Islet precursor cell (in vitro differentiated cells): Measurements from ENCODE around the gene CHMP2A.
"Not testable (repeated sequence)": the region's sequence is repeated elsewhere in the genome, so short reads cannot be mapped to it uniquely, and the experiment has no call there.

Source experiments
- DNase-seq: peaks from one replicate; pipeline ENCODE4 v3.0.0-alpha.2; 2018

Gene CHMP2A

DNA sequence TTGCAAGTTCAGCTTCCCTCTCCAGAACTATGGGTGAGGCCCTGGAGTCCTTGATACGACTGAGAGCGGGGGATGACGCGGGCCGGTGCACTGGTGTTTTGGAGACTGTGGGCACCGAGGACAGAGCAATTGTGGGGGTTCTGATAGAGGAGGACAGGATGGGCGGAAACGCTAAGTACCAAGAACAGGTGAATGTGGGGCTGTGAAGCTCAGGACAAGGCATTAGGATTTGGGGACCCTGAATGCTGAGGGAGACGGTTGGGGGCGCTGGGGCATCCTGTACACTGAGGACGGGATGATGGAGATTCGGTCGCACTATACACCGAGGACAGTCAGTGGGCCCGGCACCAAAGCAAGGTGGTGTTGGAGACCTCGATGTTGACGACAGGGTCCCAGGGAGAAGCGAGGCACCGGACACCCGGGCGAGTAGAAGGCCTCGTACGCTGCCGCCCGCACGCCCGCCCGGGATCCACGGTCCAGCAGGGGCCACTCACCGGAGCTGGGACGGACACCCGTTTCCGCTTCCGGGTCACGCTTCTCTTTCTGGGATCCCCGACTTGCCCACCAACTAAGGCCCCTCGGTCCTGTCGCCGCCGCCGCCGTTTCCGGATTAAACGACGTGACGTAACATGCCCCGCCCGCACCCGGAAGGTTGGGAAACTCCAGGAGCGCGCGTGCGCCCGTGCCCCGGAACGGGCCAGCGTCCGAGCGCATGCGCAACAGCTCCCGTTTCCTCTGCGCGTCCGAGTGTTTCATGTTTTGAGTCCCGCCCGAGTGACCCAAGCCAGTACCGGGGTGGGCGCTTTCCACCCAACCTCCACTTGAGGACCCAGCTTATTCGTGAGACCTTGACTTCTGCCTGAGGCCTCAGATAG is at the start of gene CHMP2A:
TSS of gene CHMP2A (minus strand) at position 612 of the 875 bp plus-strand sequence. CDS start 893 bp downstream, outside the sequence.
- DNase-seq, result peak; percentile 98

DNA sequence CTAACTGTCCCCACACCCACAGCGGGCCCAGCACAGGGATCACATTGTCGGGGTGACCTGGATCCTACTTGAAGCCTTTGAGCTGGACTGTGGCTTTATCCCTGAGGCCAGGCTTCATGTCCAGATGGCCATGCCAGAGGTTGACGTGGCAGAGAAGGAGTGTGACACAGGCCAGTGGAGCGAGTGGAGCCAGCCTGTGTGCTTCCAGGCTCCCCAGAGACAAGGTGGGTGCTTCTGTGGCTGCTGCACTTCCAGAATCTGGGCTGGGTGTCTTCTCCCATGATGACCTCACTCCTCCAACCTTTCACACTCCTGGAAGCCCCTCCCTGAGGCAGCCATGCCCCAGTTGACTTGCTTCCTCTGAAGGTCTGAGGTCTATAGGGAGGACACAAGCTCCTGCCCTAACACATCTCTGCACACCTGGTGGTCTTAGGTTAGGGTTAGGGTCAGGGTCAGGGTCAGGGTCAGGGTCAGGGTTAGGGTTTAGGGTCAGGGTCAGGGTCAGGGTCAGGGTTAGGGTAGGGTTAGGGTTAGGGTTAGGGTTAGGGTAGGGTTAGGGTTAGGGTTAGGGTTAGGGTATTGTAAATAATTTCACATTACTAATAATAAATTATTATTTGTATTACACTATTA is 31.3 kb upstream of the CHMP2A start:
- DNase-seq, result peak; percentile 41

DNA sequence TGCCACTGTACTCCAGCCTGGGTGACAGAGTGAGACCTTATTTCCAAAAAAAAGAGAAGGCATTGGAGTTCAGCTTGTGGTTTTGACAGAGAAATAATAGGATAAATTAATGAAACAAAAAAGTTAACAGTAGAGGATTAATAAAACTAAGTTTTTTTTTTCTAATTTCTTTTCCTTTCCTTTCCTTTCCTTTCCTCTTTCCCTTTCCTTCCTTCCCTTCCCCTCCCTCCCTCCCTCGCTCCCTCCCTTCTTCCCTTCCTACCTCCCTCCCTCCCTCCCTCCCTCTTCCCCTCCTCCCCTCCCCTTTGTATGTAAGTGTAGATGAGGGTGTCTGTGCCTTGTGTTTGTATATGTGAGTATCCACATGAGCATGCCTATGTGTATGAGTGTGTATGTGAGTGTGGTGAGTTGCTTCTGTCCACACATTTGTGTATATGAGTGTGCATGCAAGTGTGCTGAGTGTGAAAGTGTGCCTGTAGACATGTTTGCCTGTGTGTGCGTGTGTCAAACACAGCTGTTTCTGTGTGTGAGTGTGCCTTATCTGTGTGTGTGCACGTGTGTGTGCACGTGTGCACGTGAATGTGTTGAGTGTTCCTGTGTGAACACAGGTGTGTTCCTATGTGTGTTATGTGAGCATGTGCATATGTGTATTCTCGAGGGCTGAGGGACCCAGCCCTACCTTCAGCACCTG is 30.7 kb upstream of the CHMP2A start:
- no peak for DNase-seq

DNA sequence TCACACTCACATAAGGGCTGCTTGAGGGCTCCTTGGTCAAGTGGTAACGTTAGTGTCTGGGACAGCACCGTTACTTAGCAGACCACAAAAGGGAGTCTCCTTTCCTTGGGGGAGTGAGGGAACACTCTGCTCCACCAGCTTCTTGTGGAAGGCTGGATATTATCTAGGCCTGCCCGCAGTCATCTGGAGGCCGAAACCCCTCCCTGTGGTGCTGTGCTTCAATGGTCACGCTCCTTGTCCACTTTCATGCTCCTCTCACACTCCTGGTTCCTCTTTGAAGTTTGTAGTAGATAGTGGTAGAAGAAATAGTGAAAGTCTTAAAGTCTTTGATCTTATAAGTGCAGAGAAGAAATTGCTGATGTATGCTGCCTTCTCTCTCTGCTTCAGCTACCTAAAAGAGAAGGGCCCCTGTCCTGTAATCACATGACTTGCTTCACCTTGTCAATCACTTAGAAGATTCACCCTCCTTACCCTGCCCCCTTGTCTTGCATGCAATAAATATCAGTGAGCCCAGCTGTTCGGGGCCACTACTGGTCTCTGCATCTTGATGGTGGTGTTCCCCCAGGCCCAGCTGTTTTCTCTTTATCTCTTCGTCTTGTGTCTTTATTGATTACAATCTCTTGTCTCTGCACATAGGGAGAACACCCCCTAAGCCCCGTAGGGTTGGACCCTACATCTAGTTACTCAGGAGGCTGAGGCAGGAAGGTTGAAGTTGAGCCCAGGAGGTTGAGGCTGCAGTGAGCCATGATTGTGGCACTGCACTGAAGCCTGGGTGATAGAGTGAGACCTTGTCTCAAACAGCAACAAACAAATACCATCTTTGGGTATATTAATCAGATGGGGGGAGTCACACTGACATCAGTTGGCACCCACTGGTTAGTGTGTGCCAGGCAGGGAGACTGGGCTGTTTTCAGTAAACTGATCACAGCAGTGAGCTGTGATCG is 29.9 kb upstream of the CHMP2A start:
- DNase-seq, result peak; percentile 24

DNA sequence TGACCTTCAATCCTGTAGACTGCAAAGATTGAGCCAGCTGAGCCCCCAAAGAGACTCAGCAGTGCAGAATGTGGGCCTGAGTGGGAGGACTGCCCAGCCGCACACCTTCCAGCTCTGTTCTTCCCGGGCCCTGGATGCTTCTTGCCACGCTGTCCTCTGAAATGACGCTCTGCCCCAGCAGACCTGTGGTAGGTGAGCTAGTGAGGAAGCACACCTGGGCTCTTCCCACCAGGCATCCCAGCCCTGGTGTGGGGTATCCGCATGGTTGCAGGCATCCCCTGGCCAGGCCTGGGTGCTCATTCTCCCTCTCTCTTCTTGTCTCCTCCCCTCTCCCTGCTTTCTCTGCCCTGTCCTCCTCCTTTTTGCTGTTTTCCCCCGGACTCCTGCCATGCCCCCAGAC is 28.1 kb upstream of the CHMP2A start:
- DNase-seq, result peak; percentile 29

DNA sequence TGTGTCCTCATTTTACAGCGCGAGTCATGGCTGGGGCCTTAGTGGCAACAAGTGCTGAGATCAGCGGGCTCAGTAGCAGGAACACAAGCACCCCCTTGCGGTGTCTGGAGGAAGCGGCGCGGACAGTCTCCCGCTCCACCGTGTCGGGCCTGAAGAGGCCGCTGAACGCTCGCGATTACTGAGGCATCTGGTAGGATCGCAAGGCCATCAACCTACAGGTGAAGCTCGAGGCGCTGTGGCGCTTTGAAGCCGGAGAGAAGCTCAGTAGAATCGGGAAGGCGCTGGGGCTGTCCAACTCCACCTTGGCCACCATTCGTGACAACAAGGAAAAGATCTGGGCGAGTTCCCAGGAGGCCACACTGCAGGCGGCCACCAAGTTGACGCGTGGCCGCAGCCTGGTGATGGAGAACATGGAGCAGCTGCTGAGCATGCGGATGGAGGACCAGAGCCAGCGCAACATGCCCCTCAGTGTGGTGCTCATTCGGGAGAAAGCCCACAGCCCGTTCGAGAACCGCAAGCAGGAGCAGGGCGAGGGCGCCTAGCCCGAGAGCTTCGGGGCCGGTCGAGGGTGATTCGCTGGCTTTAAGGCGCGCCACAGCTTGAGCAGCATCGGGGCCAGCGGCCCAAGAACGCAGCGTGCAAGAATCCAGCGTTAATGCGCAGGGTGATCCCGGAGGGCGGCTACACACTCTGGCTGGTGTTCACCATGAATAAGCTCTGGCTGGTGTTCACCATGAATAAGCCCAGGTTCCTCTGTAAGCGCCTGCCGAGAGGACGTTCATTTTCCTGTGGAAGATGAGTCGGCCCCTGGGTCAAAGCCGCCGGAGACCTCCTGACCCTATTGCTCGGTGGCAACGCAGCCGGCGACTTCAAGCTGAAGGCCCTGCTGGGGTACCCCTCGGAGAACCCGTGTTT is 26.6 kb upstream of the CHMP2A start:
- peak; percentile 94 for DNase-seq

DNA sequence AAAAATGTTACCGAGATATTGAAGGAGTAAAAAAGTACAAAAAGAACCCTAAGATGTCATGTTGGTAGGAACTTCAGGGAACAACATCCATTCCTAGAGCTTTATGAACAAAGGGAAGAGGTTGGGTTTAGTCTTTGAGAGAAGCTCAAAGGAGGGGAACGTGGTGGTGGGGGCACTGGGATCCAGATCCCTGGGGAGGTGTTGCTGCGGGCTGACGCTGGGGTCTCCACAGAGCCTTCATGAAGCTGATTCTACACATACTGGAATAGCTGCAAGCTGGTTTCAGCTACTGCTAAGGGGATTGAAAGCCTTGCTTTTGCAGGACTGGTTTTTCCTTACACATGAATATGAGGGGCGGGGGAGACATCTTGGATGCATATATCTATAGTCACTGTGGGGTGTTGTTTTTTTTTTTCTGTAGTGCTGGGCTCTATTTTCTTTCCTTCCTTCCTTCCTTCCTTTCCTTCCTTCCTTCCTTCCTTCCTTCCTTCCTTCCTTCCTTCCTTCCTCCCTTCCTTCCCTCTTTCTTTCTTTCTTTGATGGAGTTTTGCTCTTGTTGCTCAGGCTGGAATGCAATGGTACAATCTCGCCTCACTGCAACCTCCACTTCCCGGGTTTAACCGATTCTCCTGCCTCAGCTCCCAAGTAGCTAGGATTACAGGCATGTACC is 24.7 kb upstream of the CHMP2A start:
- no peak for DNase-seq

DNA sequence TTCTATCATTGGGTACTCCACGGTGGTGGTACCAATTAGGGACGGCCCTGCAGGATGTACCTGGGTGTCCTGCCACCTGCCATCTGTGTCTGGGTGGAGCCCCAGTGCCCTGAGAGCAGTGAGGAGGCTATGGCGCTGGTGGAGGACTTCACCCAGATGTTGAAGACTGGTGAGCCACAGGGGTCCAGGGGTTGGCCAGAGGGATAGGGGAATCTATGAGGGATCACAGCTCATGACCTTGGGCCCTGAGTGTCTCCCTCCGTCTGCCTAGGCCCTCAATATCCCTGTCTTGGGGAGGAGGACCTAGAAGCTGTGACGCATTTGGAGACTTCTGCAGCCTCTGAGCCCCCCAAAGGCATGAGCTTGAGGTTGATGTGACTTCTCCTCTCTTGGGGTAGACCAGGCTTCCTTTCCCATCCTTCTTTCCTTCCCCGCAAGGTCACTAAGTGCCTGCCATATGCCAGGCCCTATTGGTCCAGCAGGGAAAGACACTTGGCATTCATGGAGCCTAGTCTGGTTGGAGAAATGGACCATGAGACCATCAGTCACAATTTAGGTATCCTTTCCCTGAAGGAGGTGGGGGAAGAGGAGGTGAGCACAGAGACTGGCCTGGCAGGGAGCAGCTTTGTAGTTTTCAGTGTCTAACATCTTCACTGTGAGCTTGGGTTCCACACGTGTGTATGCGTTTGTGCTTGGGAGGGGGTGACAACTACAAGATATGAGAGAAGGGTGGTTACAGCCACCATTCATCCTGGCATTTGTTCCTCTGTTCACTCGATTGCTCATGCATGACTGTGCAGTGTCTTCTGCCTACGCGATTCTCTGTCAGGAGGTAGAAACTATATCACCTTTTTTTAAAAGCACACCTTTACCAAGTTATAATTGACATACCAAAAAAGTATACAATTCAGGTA is 23.4 kb upstream of the CHMP2A start:
- DNase-seq, result no peak

DNA sequence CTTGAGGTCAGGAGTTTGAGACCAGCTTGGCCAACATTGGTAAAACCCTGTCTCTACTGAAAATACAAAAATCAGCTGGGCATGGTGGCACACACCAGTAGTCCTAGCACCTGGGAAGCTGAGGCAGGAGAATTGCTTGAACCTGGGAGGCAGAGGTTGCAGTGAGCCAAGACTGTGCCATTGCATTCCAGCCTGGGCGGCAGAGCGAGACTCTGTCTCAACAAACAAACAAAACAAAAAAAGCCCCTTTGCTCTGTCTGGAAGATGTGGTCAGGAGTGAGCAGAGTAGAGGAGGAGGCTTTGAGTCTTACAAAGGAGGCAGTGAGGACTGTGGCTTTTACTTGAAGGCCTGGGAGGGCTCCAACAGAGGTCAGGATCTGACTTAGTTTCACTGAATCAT is 22.7 kb upstream of the CHMP2A start:
- DNase-seq, result not testable (repeated sequence)

DNA sequence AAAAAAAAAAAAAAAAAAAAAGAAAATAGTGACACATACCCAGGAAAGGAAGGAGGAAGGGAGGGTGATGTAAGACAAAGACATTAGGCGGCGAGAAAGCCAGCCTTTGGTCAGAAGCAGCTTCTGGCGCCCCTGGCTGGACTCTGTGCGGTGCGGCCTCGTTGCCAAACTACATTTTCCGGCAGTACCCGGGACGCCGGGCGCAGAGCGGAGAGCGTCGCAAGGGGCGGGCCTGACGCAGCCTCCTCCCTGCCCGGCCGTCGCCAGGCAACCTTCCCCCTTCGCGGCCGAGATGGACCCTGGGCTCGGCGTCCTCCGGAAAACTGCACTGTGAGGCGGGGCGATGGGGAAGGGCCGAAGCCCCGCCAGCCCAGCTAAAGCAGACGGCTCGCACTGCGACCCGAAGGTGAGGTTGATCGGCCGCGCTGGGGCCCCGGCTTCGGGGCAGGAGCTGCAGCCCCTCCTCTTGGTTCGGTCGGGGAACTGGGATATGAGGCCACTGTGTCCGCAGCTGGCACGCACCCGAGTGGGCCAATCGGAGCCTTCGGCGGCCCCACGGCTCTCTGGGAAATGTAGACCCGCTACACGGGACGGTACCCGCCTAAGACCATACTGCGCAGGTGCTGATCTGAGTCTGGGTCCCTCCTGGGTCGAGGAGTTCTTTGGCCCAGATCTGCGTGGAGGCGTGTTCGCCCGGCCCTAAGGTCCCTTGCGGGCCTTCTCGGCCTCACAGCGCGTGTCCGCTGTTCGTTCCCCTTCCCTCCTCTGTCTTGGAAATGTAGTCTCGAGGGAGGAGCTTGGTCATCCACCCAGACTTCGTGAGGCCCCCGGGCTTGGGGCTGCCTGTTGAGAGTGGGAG is 20.5 kb upstream of the CHMP2A start:
- DNase-seq, result peak; percentile 95

DNA sequence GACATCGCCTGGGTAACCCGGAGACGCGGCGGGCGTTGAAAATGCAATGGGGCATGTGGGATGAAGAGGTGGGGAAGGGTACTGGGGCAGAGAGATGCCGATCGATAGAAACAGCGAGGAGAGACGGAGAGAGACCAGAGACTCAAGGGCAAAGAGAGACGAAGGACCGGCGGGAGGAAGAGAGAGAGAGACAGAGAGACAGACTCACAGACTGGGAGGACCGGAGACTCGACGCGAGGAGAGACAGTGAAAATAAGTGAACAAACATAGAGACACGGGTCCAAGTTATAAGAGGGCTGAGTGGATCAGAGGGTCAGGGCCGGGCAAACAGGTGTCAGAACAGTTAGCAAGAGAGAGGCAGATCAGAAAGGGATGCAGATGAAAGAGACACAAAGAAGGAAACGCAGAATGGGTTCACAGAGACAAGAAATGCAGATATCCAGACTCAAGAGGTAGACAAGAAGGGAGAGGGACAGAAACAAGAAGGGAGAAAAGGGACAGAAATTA is 18.8 kb upstream of the CHMP2A start:
- DNase-seq, result no peak

DNA sequence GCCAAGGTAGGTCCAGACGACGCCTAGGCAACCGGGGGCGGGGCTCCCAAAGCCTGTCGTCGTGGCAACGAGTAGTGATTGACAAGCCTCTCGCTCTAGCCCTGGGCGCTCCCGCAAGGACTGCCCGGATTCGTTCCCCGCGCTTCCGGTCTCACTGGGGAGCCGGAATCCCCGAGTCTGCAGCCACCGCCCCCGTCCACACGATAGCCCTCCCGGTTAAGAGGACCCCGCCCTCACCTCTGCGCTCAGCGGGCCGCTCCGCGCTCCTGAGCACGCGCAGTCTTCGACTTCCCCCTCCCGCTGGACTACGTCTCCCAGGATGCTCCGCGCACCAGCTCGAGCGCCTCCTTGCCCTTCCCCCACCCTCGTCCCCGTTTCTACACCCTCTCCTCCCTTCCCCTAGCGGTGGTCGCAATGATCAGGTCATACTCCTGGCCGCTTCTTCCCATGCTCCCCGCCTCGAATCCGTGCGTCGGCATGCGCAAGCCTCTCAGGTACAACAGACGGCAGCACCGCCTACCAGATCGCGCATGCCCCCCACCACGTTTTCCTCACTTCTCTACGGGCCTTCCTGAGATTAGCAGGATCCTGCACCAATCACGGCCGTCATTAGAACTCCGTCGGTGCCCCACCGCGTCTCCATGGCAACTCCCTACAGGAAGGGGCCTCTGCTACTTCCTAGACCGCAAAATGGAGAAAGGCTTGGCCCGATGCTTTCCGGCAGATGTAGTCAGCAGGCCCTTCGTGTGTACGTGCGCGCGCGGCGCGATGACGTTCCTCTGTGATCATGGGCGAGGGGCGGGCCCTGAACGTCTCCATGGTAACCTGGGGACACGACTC is 18.1 kb upstream of the CHMP2A start, which contains the start of gene MZF1:
TSS of gene MZF1 (minus strand) at position 518 of the 840 bp plus-strand sequence. CDS start 1,946 bp downstream, outside the sequence.
- DNase-seq, result peak; percentile 100

DNA sequence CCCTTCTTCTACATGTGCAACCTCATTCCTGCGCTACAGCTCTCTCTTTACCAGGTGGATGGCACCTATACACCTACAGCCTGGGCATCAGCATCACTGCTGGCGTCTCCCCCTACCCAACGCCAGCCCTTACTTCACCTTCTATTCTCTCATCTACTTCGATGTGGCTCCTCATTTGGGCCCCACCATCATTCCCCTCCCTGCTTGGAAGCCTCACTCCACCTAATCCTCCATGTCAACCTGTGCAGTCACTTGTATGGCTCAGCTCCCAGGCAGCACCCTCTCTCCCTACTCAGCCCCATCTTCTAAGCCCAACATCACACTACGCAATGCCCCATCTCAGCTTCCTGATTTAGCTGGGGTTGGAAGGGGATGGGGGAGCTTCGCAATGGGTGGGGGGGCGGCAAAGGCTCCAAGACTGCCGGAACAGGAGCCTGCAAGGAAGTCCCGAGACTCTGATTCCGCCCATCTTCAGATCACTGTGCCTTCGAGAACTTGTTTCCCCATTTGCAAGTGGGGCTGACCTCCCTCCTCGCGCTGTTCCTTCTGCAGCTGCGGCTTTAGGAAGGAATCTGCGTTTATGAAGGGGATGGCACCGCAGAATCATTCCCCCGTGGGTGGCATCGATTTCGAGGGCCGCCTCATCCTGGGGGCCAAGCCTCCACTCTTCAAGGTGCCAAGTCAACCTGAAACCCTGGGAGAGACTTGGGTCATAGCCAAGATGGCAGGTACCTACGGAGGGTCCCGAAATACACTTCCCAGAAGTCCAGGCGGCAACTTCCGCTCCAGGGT is 17.3 kb upstream of the CHMP2A start:
- no peak for DNase-seq

DNA sequence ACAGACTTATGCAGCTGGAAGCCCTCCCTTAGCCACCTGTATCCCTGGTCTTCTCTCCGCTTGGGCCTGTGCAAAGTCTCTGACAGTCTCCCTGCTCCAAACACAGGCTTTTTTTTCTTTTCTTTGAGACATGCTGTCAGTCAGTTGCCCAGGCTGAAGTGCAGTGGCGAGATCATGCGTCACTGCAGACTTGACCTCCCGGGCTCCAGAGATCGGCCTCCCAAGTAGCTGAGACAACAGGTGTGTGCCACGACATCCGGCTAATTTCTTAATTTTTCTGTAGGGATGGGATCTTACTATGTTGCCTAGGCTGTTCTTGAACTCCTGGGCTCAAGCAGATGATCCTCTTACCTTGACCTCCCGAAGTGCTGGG is 16.7 kb upstream of the CHMP2A start:
- DNase-seq, result no peak

DNA sequence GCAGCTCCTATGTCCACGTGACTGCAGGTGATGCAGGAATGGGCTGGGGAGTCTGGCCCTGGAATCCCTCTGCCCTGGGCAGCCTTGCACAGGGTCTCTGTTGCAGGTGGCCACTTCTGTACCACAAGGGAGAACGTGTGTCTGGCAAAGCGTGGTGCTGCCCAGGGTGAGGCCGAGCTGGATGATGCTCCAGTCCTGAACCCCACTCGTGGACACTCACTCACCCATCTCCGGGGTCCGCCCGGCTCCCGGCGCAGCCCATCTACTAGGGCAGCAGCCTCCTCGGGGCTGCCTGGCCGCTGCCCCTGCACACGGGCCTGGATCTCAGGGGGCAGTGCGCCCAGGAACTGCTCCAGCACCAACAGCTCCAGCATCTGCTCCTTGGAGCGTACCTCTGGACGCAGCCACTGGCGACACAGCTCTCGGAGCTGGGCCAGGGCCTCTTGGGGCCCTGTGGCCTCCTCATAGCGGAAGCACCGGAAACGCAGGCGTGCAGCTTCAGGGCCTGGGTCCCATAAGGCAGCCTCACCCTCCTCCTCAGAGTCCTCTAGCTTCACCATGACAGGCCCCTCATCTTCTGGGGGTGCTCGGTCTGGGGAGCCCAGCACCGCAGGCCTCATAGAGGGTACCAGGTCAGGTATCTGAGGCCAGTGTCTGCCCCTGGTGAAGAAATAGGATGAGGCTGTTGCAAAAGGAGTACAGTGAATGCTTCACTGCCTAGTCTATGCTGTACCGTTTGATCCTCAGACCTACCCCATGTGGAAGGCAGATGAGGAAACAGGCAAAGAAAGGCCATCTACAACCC is 16.1 kb upstream of the CHMP2A start:
- DNase-seq, result no peak
